Retina (tissue), 1 donor: Measurements from ENCODE around the gene TRIM68.

Experiments used
- DNase-seq: peaks from one replicate; pipeline ENCODE4 v3.0.0-alpha.2; 2016

The TRIM68 gene

DNA sequence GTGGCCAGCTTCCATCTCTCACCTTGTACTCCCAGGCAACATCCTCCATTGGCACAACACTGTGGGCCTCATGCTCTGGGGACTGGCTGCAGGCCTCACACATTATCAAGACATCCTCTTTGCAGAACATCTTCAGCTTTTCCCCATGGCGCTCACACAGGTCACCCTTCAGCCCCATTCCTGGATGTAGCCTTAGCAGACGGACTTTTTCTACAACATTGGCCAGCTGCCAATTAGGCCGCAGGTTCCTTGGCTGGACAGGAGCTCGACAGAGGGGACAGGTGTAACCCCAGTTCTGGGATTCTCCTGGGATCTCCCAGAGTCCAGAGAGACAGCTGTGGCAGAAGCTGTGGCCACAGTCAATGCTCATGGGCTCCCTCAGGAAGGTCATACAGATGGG lies 3.0 kb downstream of the TRIM68 start:
- DNase-seq = no peak

DNA sequence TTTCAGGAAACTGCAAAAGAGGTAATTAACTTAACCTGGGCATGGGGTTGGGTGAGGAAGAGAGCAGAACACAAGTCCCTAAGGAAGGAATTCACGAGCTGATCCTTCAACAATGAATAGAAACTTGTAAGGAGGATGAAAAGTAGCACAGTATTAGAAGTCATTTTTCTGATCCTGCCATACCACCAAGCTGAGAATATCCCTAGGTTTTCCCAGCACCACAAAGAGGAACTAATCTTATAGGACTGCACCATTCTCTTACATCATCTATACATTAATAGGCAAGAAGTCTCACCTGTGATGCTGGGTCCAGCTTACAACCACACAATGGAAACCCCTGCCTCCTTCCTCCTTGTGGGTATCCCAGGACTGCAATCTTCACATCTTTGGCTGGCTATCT lies 14.3 kb downstream of the TRIM68 start, which contains the start of gene OR52I1:
OR52I1 (plus strand) TSS at position 301 of the 400 bp plus-strand sequence; CDS start at position 301, 0 bp downstream.
- DNase-seq = no peak

GRCh38 chr11:4589017-4589416 lies 19.0 kb downstream of the TRIM68 start:
- no peak for DNase-seq

DNA sequence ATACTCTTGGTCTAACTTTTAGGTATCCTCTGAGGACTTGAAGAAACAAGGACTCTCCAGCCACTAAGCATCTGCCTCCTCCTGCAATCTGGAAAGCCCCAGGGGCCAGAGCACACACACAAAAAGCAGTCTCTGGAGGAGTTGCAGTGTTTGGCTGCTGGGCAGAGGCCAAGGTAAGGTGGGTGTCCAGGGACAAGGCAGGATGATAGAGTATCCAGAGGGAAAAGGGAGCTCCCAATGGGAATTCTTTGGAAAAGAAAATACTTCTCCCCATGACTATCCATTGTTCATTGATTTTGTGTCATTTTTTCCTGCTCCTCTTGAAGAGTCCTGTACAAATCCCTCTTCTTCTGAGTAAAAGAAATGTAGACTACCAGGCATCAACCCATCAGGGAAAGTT lies 26.6 kb downstream of the TRIM68 start, which contains the start of gene OR52I2:
OR52I2 (plus strand) TSS at position 301 of the 400 bp plus-strand sequence.
- DNase-seq = no peak

GRCh38 chr11:4580124-4580523 lies 27.9 kb downstream of the TRIM68 start:
- DNase-seq = no peak

DNA sequence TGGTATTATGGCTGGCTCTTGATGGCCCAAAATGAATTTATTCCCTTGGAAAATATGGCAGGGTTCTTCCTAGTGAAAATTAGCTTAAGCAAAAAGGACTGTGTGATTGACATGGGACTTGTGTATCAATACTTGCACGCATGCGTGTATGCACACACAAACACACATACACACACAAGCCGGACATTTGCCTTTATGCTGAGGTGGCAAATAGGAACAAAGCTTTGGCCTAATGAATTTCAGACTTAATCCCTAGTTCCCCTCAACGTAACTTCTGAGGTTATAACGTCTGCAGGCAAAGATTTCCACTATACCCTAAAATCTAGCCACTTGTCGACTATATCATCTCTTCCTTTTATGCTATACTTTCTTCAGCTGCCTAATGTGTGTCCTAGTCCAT lies 29.4 kb downstream of the TRIM68 start:
- no peak for DNase-seq

DNA sequence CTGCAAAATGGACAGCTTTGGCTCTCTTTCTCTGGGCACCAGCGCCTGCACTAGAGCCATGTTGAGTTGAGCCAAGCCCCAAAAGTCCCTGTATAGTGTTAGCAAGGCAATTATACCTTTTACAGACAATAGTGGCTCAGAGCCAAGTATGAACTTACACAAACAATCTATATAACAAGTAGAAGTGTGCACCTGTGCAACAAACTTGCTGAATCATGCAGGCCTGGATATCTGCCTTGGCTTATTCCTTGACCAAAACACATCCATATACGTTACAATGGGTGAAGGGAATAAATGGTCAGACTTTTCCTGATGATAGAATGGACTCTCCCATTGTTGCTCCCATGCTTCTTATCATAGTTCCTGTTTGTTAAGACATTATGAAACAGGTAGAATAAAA lies 30.3 kb downstream of the TRIM68 start:
- no peak for DNase-seq

GRCh38 chr11:4576880-4577279 lies 31.2 kb downstream of the TRIM68 start:
- DNase-seq = no peak

DNA sequence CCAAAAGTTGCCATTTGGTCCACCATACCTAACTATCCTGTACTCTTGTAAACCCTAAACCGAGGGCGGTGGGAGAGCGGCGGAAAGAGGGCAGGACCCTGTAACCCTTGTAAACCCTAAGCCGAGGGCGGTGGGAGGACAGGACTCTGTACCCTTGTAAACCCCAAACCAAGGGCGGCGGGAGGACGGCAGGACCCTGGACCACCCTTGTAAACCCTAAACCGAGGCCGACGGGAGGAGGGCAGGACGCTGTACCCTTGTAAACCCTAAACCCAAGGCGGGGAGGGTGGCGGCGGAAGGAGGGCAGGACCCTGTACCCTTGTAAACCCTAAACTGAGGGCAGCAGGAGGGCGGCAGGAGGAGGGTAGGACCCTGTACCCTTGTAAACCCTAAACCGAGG lies 39.0 kb downstream of the TRIM68 start:
- DNase-seq = no peak

DNA sequence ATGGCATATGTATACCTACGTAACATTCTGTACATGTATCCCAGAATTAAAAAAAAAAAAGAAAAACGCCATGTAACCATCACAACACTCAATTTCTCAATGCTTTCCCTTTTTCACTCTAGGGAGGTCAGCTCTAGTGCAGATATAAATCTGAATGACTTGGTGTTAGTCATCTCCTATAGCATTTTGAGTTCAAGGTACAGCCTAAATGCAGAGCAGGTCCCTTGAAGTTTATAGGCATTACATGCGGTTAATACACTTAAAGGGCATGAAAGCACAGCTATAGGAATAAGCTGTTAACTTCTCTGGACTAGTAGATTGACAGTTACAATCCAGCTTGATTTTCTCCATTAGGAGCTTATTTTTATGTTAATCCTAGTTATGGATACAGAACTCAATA lies 42.7 kb downstream of the TRIM68 start:
- no peak for DNase-seq

- DNase-seq = no peak
Measured at GRCh38 chr11:4560467-4560866, 47.6 kb downstream of the TRIM68 start.

GRCh38 chr11:4559527-4560440 lies 48.2 kb downstream of the TRIM68 start:
- DNase-seq = no peak

- DNase-seq = no peak
Measured at GRCh38 chr11:4551346-4551979, 56.6 kb downstream of the TRIM68 start.
